Measurements from ENCODE around the gene NUAK1. TPM values are rescaled to one million over a fixed set of nuclear protein-coding genes. Genes with fewer than 3 reads are reported as not detected.

NUAK1 gene
- total and polyA plus RNA-seq, 2 experiments from 2014 or later, result 5.4 to 16.9 TPM

DNA sequence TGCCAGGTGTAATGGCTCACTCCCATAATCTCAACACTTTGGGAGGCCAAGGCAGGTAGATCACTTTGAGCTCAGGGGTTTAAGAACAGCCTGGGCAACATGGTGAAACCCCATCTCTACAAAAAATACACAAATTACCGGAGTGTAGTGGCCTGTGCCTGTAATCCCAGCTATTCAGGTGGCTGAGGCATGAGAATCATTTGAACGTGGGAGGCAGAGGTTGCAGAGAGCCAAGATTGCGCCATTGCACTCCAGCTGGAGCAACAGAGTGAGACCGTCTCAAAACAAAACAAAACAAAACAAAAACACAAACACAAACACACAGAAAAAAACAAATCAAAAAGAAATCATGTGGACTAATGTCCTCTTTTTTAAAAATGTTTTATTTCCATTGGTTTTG lies 104.4 kb downstream of the NUAK1 start:
- Histone ChIP-seq H2AFZ (no peak overlapping the region), H3K4me3 (no peak overlapping the region), H3K36me3 (ENCODE audit: insufficient read depth) (no peaks in the 10 kb centered on the region), H4K20me1 (replicated peaks; ENCODE audit: insufficient read depth) (no peaks in the 10 kb centered on the region), H3F3A (replicated peaks; ENCODE audit: low read depth) (no peaks in the 10 kb centered on the region), H3K27me3 (ENCODE audit: insufficient read depth) (no peaks in the 10 kb centered on the region), H3K79me2 (replicated peaks; ENCODE audit: insufficient read depth) (no peaks in the 10 kb centered on the region), H3K9me2 (ENCODE audit: insufficient read depth) (peaks cover 3% of the 10 kb centered on the region; the same call in 1 of the 2 replicates), H3K4me2 (no peak overlapping the region), H3K4me1 (ENCODE audit: insufficient read depth) (peaks cover 13% of the 10 kb centered on the region), H3K27ac (ENCODE audit: low read depth) (no peak overlapping the region)
- H3K4me1 Mint-ChIP-seq, result peaks cover 3% of the 10 kb centered on the region; the same call in 2 of the 3 replicates
- H3K27ac Mint-ChIP-seq, result no peak overlapping the region
- no peaks in the 10 kb centered on the region; the same call in 2 of the 3 replicates for H3K36me3 Mint-ChIP-seq (ENCODE audit: low read depth)
- no peaks in the 10 kb centered on the region for H3K27me3 Mint-ChIP-seq (ENCODE audit: insufficient read depth, low read depth, poor library complexity)
- H3K4me3 Mint-ChIP-seq, result no peak overlapping the region
- no peaks in the 10 kb centered on the region for H3K9me3 Mint-ChIP-seq
- DNase-seq (ENCODE audit: low spot score) (no peak), ATAC-seq (no peak)
- TF ChIP-seq, protein P1, sequence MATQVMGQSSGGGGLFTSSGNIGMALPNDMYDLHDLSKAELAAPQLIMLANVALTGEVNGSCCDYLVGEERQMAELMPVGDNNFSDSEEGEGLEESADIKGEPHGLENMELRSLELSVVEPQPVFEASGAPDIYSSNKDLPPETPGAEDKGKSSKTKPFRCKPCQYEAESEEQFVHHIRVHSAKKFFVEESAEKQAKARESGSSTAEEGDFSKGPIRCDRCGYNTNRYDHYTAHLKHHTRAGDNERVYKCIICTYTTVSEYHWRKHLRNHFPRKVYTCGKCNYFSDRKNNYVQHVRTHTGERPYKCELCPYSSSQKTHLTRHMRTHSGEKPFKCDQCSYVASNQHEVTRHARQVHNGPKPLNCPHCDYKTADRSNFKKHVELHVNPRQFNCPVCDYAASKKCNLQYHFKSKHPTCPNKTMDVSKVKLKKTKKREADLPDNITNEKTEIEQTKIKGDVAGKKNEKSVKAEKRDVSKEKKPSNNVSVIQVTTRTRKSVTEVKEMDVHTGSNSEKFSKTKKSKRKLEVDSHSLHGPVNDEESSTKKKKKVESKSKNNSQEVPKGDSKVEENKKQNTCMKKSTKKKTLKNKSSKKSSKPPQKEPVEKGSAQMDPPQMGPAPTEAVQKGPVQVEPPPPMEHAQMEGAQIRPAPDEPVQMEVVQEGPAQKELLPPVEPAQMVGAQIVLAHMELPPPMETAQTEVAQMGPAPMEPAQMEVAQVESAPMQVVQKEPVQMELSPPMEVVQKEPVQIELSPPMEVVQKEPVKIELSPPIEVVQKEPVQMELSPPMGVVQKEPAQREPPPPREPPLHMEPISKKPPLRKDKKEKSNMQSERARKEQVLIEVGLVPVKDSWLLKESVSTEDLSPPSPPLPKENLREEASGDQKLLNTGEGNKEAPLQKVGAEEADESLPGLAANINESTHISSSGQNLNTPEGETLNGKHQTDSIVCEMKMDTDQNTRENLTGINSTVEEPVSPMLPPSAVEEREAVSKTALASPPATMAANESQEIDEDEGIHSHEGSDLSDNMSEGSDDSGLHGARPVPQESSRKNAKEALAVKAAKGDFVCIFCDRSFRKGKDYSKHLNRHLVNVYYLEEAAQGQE (IDR thresholded peaks at IDR 0.05; ENCODE audit: unreplicated experiment), result no peak
- TF ChIP-seq ZNF331 (CRISPR knock-in tag; IDR thresholded peaks at IDR 0.05; ENCODE audit: low read depth) (no peak), POLR2AphosphoS5 (IDR thresholded peaks at IDR 0.05; ENCODE audit: low read depth) (no peak), STAT1 (IDR thresholded peaks at IDR 0.05; ENCODE audit: unreplicated experiment) (no peak), ETS1 (IDR thresholded peaks at IDR 0.05) (no peak), CTCF (conservative IDR thresholded peaks at IDR 0.05; ENCODE audit: low read depth in 2 of 2) (no peak), NANOG (IDR thresholded peaks at IDR 0.05; ENCODE audit: borderline replicate concordance) (no peak)

- no peak for ATAC-seq
- no peaks in the 10 kb centered on the region for H3K27me3 Mint-ChIP-seq (ENCODE audit: insufficient read depth, low read depth, poor library complexity)
- Histone ChIP-seq H3K79me2 (replicated peaks; ENCODE audit: insufficient read depth) (no peaks in the 10 kb centered on the region), H2AFZ (0 out of 2 replicates have a peak overlapping the region, but pooled peaks have one; percentile 18), H3K4me2 (no peak overlapping the region), H3F3A (replicated peaks; ENCODE audit: low read depth) (no peaks in the 10 kb centered on the region), H3K4me1 (ENCODE audit: insufficient read depth) (peaks cover 13% of the 10 kb centered on the region), H3K27me3 (ENCODE audit: insufficient read depth) (no peaks in the 10 kb centered on the region), H3K4me3 (no peak overlapping the region), H3K9me2 (ENCODE audit: insufficient read depth) (peaks cover 3% of the 10 kb centered on the region; the same call in 1 of the 2 replicates), H3K27ac (ENCODE audit: low read depth) (no peak overlapping the region), H4K20me1 (replicated peaks; ENCODE audit: insufficient read depth) (no peaks in the 10 kb centered on the region), H3K36me3 (ENCODE audit: insufficient read depth) (no peaks in the 10 kb centered on the region)
- H3K36me3 Mint-ChIP-seq (ENCODE audit: low read depth), result no peaks in the 10 kb centered on the region; the same call in 2 of the 3 replicates
- H3K4me1 Mint-ChIP-seq, result peaks cover 3% of the 10 kb centered on the region; the same call in 2 of the 3 replicates
- H3K4me3 Mint-ChIP-seq, result no peak overlapping the region
- no peaks in the 10 kb centered on the region for H3K9me3 Mint-ChIP-seq
- no peak for TF ChIP-seq STAT1 (IDR thresholded peaks at IDR 0.05; ENCODE audit: unreplicated experiment)
- no peak overlapping the region for H3K27ac Mint-ChIP-seq
- no peak for DNase-seq (ENCODE audit: low spot score)
Observed at GRCh38 chr12:106033161-106033675, 105.5 kb downstream of the NUAK1 start.

Measured in GM23338 (cell line).